Peyer's patch (tissue), 4 donors: ENCODE measurements around the gene SLC25A21.

Experiments used
- POLR2A ChIP-seq, 2 donors: fragments of 450-650 bp; IDR thresholded peaks; one replicate each; pipeline ENCODE4 v1.5.1; 2017; ENCODE audit warnings: antibody characterized with exemption in 2 of 2, mild to moderate bottlenecking in 2 of 2, moderate library complexity in 2 of 2
- TF ChIP-seq, protein P1 (sequence below), 6 experiments: fragments of 450-650 bp in 4 of 6; fragments of 200-600 bp in 2 of 6; sonication (generic) in 1 of 6; IDR thresholded peaks; one replicate each; pipeline ENCODE4 v1.5.1; 2017 to 2019; ENCODE audit warnings: antibody characterized with exemption in 6 of 6, mild to moderate bottlenecking in 3 of 6, moderate library complexity in 1 of 6

DNA sequence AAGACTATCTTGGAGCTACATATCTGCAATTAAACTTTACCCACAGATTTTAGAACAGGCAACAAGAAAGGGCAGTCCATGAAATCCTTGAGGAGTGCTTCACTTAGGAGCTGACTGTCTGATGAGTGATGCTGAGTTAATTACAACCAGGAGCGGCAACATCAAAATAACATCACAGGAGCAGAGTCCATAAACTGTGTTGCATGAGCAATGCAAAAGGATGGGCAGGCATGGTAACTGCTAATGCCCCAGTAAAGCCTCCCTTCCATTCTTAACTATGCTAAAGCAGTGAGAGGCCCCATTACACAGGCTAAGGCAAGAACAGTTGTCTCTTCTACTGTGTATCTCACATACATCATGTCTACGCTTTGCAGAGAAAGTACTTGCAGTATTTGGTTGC, 354.2 kb downstream of the SLC25A21 start:
- TF ChIP-seq, protein P1, sequence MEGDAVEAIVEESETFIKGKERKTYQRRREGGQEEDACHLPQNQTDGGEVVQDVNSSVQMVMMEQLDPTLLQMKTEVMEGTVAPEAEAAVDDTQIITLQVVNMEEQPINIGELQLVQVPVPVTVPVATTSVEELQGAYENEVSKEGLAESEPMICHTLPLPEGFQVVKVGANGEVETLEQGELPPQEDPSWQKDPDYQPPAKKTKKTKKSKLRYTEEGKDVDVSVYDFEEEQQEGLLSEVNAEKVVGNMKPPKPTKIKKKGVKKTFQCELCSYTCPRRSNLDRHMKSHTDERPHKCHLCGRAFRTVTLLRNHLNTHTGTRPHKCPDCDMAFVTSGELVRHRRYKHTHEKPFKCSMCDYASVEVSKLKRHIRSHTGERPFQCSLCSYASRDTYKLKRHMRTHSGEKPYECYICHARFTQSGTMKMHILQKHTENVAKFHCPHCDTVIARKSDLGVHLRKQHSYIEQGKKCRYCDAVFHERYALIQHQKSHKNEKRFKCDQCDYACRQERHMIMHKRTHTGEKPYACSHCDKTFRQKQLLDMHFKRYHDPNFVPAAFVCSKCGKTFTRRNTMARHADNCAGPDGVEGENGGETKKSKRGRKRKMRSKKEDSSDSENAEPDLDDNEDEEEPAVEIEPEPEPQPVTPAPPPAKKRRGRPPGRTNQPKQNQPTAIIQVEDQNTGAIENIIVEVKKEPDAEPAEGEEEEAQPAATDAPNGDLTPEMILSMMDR (IDR thresholded peaks at IDR 0.05) = no peak
- TF ChIP-seq POLR2A (IDR thresholded peaks at IDR 0.05) = no peak
